Activated CD8-positive, alpha-beta T cell treated with anti-CD3 and anti-CD28 coated beads, Interleukin-2, amount 10 ng/mL, durations not matched to agents 7 days and 5 days (primary cell): ENCODE measurements around the gene GANAB. TPM values are rescaled to one million over a fixed set of nuclear protein-coding genes. Genes with fewer than 3 reads are reported as not detected.
A peak's percentile ranks its signal among the peaks of the same experiment; 100 is the strongest.
"Not testable (repeated sequence)": the region's sequence is repeated elsewhere in the genome, so short reads cannot be mapped to it uniquely, and the experiment has no call there.

Experiments
- ATAC-seq: fragments of 150-1000 bp; cut with Tn5 transposase; one replicate; pipeline ENCODE4 v1.10.0; 2021; ENCODE audit warnings: moderate library complexity
- CTCF ChIA-PET: fragments of 350-600 bp; sonication (Branson Sonifier 250); formaldehyde crosslinking; loops from one replicate; lab custom pipeline; 2021; ENCODE audit warnings: antibody characterized with exemption; lab: Charles Lee
- POLR2A ChIA-PET: fragments of 350-600 bp; sonication (Branson Sonifier 250); formaldehyde crosslinking; loops from one replicate; lab custom pipeline; 2021; ENCODE audit warnings: antibody characterized with exemption; lab: Charles Lee
- DNase-seq: peaks from one replicate; pipeline ENCODE4 v3.0.0-alpha.2; 2020
- H3K27ac Mint-ChIP-seq: one replicate; pipeline ENCODE4 v1.8.0; 2021; ENCODE audit warnings: mild to moderate bottlenecking, mixed read lengths
- H3K27me3 Mint-ChIP-seq: one replicate; pipeline ENCODE4 v1.8.0; 2021; ENCODE audit warnings: low read depth, mixed read lengths
- H3K36me3 Mint-ChIP-seq: one replicate; pipeline ENCODE4 v1.8.0; 2021; ENCODE audit warnings: low read depth, mixed read lengths
- H3K4me1 Mint-ChIP-seq: one replicate; pipeline ENCODE4 v1.8.0; 2021; ENCODE audit warnings: low read depth, mixed read lengths
- H3K4me3 Mint-ChIP-seq: one replicate; pipeline ENCODE4 v1.8.0; 2021; ENCODE audit warnings: mild to moderate bottlenecking, mixed read lengths
- H3K9me3 Mint-ChIP-seq: one replicate; pipeline ENCODE4 v1.8.0; 2022; ENCODE audit warnings: mixed read lengths; ENCODE audit not compliant: insufficient read depth
- total RNA-seq, 2 experiments: library from RNA; stranded (reverse); gene quantifications; one replicate each; pipeline ENCODE4 v1.2.3, GENCODE V29; 2021

Gene GANAB
- total RNA-seq, 2 experiments from 2014 or later, result 297 to 310 TPM

DNA sequence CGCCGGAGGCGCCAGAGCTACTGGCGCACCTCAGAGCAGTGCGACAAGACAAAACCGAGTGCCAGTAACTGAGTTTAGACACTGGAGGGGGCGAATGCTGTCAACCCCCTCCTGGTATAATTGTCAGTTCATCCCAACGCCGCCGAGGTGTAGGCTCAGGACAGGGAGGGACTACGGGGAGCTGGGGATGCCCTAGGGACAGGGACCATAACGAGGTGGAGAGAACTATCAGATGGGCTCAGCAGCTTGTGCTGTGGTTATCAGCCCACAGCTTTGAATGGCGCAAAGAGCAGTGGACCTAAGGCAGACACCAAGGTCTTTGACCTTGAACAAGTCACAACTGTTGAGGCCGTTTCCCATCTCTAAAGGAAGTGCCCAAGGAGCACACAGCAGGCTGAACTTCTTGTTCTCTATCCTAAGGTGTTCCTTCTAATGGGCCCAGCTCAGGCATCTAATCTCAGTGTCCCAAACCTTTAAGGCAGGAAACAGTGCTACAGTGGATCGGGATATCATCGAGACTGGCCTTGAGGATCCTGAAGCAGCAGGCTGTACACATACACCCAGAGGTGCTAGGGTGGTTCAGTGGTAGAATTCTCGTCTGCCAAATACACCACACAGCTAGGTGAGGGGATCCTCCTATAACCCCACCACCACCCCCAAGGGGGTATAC lies 54.1 kb downstream of the GANAB start:
- Mint-ChIP-seq H3K36me3 (peaks cover 64% of the 10 kb centered on the region), H3K27me3 (no peaks in the 10 kb centered on the region), H3K27ac (peak overlapping the region; percentile 93), H3K9me3 (no peaks in the 10 kb centered on the region), H3K4me3 (peak overlapping the region; percentile 91), H3K4me1 (peaks cover 58% of the 10 kb centered on the region)
- ATAC-seq, result peak; percentile 7
- no peak for DNase-seq
- ChIA-PET POLR2A (interaction anchor here (0.6 to 3.5 kb wide), 44 partner anchors 8 to 1638 kb away, joined by 3 to 69 read pairs (median 6); partner anchors contain the start of genes B3GAT3, C11orf98, CSKMT and DNAJC4), CTCF (interaction anchor here (0.7 to 4.7 kb wide), 49 partner anchors 8 to 271 kb away, joined by 3 to 51 read pairs (median 5); partner anchors contain the start of genes B3GAT3, C11orf98, CSKMT and EEF1G)

DNA sequence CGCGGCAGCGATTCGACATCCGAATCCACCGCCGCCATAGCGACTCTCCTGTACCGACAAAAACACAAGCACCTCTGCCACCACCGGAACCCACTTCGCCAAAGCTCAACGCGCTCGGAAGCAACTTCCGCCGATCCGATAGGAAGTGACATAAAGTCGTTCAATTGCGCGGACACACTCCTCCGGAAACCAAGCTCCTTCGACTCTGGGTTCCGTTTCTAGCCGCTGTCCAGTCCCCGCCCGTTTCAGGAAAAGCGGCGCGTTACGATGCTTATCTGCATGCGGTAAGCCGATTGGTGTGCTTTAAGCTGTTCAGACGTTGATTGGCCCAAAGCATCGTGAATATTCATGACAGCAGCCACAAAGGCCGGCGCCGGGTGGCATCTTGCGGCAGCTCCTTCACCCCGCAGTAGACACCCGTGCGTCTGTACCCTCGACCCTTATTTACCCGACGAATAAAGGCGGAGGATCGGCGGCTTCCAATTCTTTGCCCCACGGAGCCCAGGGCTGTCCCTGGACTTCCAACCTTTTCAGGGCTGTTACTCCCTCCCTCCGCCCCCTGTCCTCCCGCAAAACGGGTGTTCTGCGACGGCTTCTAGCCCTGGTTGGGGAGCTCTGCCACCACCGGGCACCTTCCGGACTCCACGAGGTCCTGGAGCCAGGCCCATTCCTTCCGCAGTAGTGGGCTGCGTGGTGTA lies 54.8 kb downstream of the GANAB start, which contains the start of gene TUT1:
Gene TUT1 (minus strand): TSS at position 76 of the 698 bp plus-strand sequence. CDS start 38 bp downstream, at position 38.
- Mint-ChIP-seq H3K9me3 (no peaks in the 10 kb centered on the region), H3K36me3 (peaks cover 59% of the 10 kb centered on the region), H3K4me1 (peaks cover 55% of the 10 kb centered on the region), H3K27me3 (no peaks in the 10 kb centered on the region), H3K4me3 (peak within 1 kb of the TSS; percentile 91), H3K27ac (peak within 1 kb of the TSS; percentile 93)
- ChIA-PET POLR2A (interaction anchor here (0.6 to 3.5 kb wide), 54 partner anchors 9 to 1638 kb away, joined by 3 to 69 read pairs (median 6); partner anchors contain the start of genes AHNAK, B3GAT3, C11orf98 and CSKMT), CTCF (interaction anchor here (0.7 to 4.7 kb wide), 47 partner anchors 8 to 272 kb away, joined by 3 to 51 read pairs (median 5); partner anchors contain the start of genes B3GAT3, C11orf98, CSKMT and EEF1G)
- ATAC-seq, result peak; percentile 88
- peak; percentile 99 for DNase-seq

DNA sequence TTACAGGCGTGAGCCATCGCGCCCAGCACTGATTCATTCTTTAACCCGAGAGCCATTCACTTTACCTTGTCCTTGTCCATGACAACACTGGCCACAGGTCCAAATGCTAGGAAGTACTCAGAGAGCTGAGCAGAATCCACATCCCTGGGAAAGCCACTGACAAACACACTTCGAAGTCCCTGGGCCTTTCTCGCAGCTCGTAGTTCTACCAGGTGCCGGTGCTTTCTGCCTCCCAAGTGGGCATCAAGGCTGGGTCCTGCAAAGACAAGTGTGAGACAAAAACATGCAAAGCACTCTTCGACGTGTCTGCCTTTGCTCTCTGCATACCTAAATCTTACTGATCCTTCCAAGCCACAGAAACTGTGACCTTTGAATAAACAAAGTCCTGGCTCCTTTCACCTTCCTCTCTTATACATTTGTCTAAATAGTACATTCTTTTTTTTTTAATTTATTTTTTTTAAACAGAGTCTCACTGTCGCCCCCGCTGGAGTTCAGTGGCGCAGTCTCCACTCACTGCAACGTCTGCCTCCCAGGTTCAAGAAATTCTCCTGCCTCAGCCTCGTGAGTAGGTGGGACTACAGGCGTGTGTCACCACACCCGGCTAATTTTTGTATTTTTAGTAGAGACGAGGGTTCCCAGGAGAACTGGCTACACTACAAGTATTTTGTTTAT lies 57.3 kb downstream of the GANAB start:
- ATAC-seq, result no peak
- H3K4me3 Mint-ChIP-seq, result no peak overlapping the region
- H3K4me1 Mint-ChIP-seq, result peaks cover 39% of the 10 kb centered on the region
- no peak overlapping the region for H3K27ac Mint-ChIP-seq
- CTCF ChIA-PET, result interaction anchor here (0.8 to 1.3 kb wide), 3 partner anchors 12 to 164 kb away, joined by 3 to 6 read pairs (median 6); partner anchors contain the start of gene MTA2
- no peak for DNase-seq
- POLR2A ChIA-PET, result interaction anchor here (0.6 to 1.5 kb wide), 4 partner anchors 15 to 252 kb away, joined by 3 to 5 read pairs (median 4); partner anchors contain the start of gene EEF1G
- peaks cover 40% of the 10 kb centered on the region for H3K36me3 Mint-ChIP-seq
- H3K9me3 Mint-ChIP-seq, result no peaks in the 10 kb centered on the region
- H3K27me3 Mint-ChIP-seq, result no peaks in the 10 kb centered on the region

DNA sequence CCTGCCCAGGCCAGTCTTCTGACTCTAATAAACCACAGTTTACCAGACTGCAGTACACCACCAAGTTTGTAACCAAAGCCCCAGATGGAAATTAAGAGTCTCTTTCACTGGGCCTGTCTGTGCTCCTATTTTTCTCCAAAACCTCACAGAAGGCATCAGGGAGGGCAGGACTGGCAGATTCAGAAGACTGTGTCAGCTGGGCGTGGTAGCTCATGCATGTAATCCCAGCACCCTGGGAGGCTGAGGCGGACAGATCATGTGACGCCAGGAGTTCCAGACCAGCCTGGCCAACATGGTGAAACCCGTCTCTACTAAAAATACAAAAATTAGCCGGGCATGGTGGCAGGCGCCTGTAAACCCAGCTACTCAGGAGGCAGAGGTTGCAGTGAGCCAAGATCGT lies 61.1 kb downstream of the GANAB start:
- H3K27me3 Mint-ChIP-seq, ATAC-seq, H3K4me3 Mint-ChIP-seq, DNase-seq, H3K27ac Mint-ChIP-seq, H3K9me3 Mint-ChIP-seq: not testable (repeated sequence)
- H3K36me3 Mint-ChIP-seq, result peaks cover 34% of the 10 kb centered on the region
- CTCF ChIA-PET, result interaction anchor here (1.1 to 2.5 kb wide), 3 partner anchors 9 to 160 kb away, joined by 3 to 7 read pairs (median 6); no protein-coding TSS in a partner anchor
- POLR2A ChIA-PET, result interaction anchor here (0.7 to 1.1 kb wide), 2 partner anchors 10 to 15 kb away, joined by 3 to 5 read pairs; no protein-coding TSS in a partner anchor
- H3K4me1 Mint-ChIP-seq, result peaks cover 10% of the 10 kb centered on the region

DNA sequence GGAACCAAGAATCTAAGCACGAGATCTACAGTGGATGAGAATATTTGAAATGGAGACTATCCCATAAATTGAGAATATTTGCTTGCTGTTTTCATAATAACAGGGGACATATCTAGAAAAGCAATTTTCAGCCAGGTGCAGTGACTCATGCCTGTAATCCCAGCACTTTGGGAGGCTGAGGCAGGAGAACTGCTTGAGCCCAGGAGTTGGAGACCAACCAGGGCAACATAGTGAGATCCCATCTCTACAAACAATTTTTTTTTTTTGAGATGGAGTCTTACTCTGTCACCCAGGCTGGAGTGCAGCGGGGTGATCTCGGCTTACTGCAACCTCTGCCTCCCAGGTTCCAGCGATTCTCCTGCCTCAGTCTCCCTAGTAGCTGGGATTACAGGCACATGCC lies 64.7 kb downstream of the GANAB start:
- ChIA-PET POLR2A (interaction anchor here (2.2 kb wide), 1 partner anchor 10 kb away, joined by 10 read pairs; the partner anchor contains the start of gene TUT1), CTCF (interaction anchor here (1.0 to 1.3 kb wide), 2 partner anchors 9 to 752 kb away, joined by 3 read pairs; partner anchors contain the start of gene TUT1)
- H3K4me3 Mint-ChIP-seq, ATAC-seq, DNase-seq, H3K27me3 Mint-ChIP-seq, H3K27ac Mint-ChIP-seq, H3K9me3 Mint-ChIP-seq, H3K4me1 Mint-ChIP-seq: not testable (repeated sequence)
- H3K36me3 Mint-ChIP-seq, result peaks cover 33% of the 10 kb centered on the region

DNA sequence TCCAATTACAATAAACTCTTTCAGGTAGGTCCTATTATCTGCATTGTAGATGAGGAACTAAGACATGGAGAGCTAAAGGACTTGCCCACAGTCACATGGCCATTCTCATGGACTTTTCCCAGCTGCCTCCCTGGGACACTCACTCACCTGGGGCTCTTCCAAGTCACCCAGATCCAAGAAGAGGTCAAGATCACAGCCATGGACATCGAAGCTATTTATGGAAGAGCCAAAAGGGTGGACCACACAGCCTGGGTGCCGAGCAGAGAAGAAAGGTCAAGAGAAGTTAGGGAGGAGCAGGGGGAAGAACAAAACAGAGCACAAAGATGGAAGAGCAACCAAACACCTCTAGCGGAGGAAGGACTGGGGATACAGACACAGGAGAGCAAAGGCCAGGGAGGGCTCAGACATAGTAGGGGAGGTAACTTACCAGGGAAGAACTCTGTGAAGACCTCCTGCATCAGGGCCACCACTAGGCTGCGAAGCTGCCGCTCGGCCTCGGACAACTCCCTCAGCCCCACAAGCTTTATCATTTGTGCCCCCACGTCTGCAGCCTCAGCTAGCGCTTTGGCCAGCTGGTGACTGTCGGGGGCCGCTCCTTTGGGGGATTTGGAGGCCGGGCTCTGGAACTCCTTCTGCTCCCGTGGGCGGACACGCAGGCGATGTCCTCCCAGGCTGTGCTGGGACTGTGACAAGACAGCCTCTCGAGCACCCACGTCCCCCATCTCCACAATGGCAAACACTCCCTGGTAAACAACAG lies 65.3 kb downstream of the GANAB start:
- ChIA-PET CTCF (interaction anchor here (1.0 to 1.3 kb wide), 2 partner anchors 10 to 752 kb away, joined by 3 read pairs; partner anchors contain the start of gene TUT1), POLR2A (interaction anchor here (2.2 kb wide), 1 partner anchor 10 kb away, joined by 10 read pairs; the partner anchor contains the start of gene TUT1)
- no peak overlapping the region for H3K27ac Mint-ChIP-seq
- H3K4me3 Mint-ChIP-seq, result no peak overlapping the region
- no peak for DNase-seq
- H3K36me3 Mint-ChIP-seq, result peaks cover 36% of the 10 kb centered on the region
- H3K27me3 Mint-ChIP-seq, result no peaks in the 10 kb centered on the region
- ATAC-seq, result no peak
- peaks cover 2% of the 10 kb centered on the region for H3K4me1 Mint-ChIP-seq
- H3K9me3 Mint-ChIP-seq, result no peaks in the 10 kb centered on the region

DNA sequence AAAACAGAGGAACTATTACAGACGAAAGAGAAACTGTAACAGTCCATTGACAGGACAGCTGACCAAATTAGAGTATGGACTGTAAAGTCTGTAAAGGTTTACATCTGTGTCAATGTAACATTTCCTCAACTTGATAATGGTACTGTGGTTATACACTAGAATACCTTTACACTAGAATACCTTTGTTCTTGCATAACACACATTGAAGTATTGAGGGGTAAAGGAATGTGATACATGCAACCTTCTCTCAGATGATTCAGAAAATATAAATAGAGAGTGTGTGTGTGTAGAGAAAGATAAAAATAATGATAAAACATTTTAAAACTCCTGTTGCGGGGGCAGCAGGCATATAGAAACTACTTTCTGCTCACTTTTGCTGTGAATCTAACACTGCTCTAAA lies 67.2 kb downstream of the GANAB start:
- H3K4me1 Mint-ChIP-seq, result peaks cover 17% of the 10 kb centered on the region
- no peaks in the 10 kb centered on the region for H3K27me3 Mint-ChIP-seq
- peaks cover 40% of the 10 kb centered on the region for H3K36me3 Mint-ChIP-seq
- H3K4me3 Mint-ChIP-seq, result no peak overlapping the region
- no peak overlapping the region for H3K27ac Mint-ChIP-seq
- no peak for ATAC-seq
- no peak for DNase-seq
- POLR2A ChIA-PET, result interaction anchor here (2.6 kb wide), 1 partner anchor 12 kb away, joined by 13 read pairs; the partner anchor contains the start of gene TUT1
- CTCF ChIA-PET, result interaction anchor here (1.2 kb wide), 1 partner anchor 10 kb away, joined by 3 read pairs; no protein-coding TSS in a partner anchor
- no peaks in the 10 kb centered on the region for H3K9me3 Mint-ChIP-seq

DNA sequence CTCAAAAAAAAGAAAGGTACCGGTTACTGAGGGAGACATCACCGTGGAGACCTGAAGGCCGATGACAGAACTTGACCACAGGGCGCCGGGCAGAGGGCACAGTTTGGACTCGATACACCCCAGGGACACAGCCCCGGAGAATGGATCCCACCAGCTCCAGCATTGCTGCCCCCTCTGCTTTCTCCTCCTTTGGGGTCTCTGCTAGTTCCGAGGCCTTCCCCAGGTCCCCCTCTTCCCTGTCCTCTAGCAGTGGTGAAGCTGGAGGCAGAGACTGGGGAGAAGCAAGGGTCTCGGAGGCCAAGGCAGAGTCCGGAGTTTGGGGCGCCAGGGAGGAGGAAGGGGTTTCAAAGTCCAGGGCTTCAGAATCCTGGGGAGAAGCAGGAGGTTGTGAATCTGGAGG lies 67.9 kb downstream of the GANAB start:
- ATAC-seq (no peak), DNase-seq (no peak)
- ChIA-PET CTCF (no interaction called here), POLR2A (interaction anchor here (2.6 kb wide), 1 partner anchor 13 kb away, joined by 13 read pairs; the partner anchor contains the start of gene TUT1)
- H3K9me3 Mint-ChIP-seq, result no peaks in the 10 kb centered on the region
- no peak overlapping the region for H3K4me3 Mint-ChIP-seq
- peaks cover 17% of the 10 kb centered on the region for H3K4me1 Mint-ChIP-seq
- H3K36me3 Mint-ChIP-seq, result peaks cover 43% of the 10 kb centered on the region
- no peak overlapping the region for H3K27ac Mint-ChIP-seq
- no peaks in the 10 kb centered on the region for H3K27me3 Mint-ChIP-seq

DNA sequence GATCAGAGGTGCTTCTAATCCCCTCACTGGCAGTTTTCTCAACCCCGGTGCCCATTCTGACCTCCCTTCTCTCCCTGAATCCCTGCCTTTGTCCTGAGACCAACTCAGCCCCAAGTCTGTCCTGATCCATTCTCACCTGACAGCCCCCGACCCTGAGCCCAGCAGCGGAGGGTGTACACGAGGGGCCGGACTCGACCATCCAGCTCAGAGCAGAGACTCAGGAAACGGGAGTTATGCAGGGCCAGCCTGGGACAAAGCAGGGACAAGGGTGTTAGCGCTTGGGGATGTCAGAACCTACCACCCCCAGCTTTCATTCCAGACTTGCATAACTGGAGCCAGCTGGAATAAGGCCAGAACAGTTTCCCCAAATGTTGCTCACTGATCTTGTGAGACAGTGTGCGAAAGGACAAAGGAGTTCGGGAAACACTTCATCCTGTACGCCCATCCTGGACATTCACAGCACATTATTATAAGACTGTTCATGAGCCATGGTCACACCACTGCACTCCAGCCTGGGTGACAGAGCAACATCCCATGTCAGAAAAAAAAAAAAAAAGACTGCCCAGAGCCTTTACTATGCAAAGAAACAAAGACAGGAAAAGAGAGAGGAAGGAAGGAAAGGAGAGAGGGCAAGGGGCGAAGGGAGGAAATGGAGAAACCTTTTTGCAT lies 69.2 kb downstream of the GANAB start:
- Mint-ChIP-seq H3K36me3 (peaks cover 53% of the 10 kb centered on the region), H3K27me3 (no peaks in the 10 kb centered on the region), H3K4me1 (peaks cover 26% of the 10 kb centered on the region), H3K4me3 (no peak overlapping the region), H3K27ac (no peak overlapping the region), H3K9me3 (no peaks in the 10 kb centered on the region)
- DNase-seq (no peak), ATAC-seq (no peak)
- CTCF ChIA-PET, result interaction anchor here (0.9 to 1.5 kb wide), 3 partner anchors 8 to 17 kb away, joined by 3 read pairs; no protein-coding TSS in a partner anchor
- POLR2A ChIA-PET, result interaction anchor here (0.6 to 2.6 kb wide), 3 partner anchors 14 to 264 kb away, joined by 3 to 13 read pairs (median 4); partner anchors contain the start of gene TUT1
